CD14-positive monocyte (primary cell): ENCODE results near the gene UEVLD. TPM values are rescaled to one million over a fixed set of nuclear protein-coding genes. Genes with fewer than 3 reads are reported as not detected.
A peak's percentile ranks its signal among the peaks of the same experiment; 100 is the strongest.

Experiments used
- DNase-seq, 3 donors: peaks; one replicate each; pipeline ENCODE4 v3.0.0-alpha.2; 2011 to 2022
- H2AFZ ChIP-seq: 2 replicates; pipeline ENCODE4 v1.6.0; 2012; ENCODE audit warnings: mild to moderate bottlenecking, low read depth, low read length, inconsistent platforms; ENCODE audit not compliant: insufficient read depth, poor library complexity, severe bottlenecking
- H3K27ac ChIP-seq, 2 donors: 1 replicate in 1 of 2; 2 replicates in 1 of 2; pipeline ENCODE4 v1.5.1; 2012 to 2013; ENCODE audit warnings: low read length in 2 of 2, control low read depth in 1 of 2, inconsistent platforms in 1 of 2, low read depth in 1 of 2, mild to moderate bottlenecking in 1 of 2
- H3K27me3 ChIP-seq, 2 donors: one replicate each; pipeline versions ENCODE4 v1.6.0 to v1.6.1; 2011 to 2013; ENCODE audit warnings: low read length in 2 of 2; ENCODE audit not compliant: control insufficient read depth in 2 of 2, insufficient read depth in 2 of 2
- H3K36me3 ChIP-seq, 2 donors: replicated peaks in 1 of 2; 1 replicate in 1 of 2; 2 replicates in 1 of 2; pipeline versions ENCODE4 v1.5.1 to v1.6.1; 2012 to 2013; ENCODE audit warnings: low read length in 2 of 2, control low read depth in 1 of 2, inconsistent platforms in 1 of 2, mild to moderate bottlenecking in 1 of 2; ENCODE audit not compliant: insufficient read depth in 2 of 2, control insufficient read depth in 1 of 2
- H3K4me1 ChIP-seq, 2 donors: 1 replicate in 1 of 2; 2 replicates in 1 of 2; pipeline versions ENCODE4 v1.5.1 to v1.6.1; 2012 to 2013; ENCODE audit warnings: low read length in 2 of 2, control low read depth in 1 of 2, inconsistent platforms in 1 of 2, mild to moderate bottlenecking in 1 of 2, moderate library complexity in 1 of 2; ENCODE audit not compliant: insufficient read depth in 2 of 2, control insufficient read depth in 1 of 2
- H3K4me2 ChIP-seq: replicated peaks from 2 replicates; pipeline ENCODE3; 2012; ENCODE audit warnings: low read length, moderate library complexity, mild to moderate bottlenecking; ENCODE audit not compliant: poor library complexity, severe bottlenecking; ENCODE audit errors: extremely low read depth
- H3K4me3 ChIP-seq, 3 experiments: fragments of 200-600 bp in 1 of 3; sonication (generic) in 1 of 3; replicated peaks in 1 of 3; 1 replicate in 2 of 3; 2 replicates in 1 of 3; pipeline ENCODE4 v1.5.1; 2011 to 2013; ENCODE audit warnings: low read length in 3 of 3, mild to moderate bottlenecking in 3 of 3, control low read depth in 2 of 3, low read depth in 2 of 3, inconsistent platforms in 1 of 3, moderate library complexity in 1 of 3
- H3K79me2 ChIP-seq: 2 replicates; pipeline ENCODE4 v1.6.0; 2012; ENCODE audit warnings: mild to moderate bottlenecking, control low read depth, inconsistent platforms, low read length, moderate library complexity; ENCODE audit not compliant: insufficient read depth
- H3K9ac ChIP-seq: 2 replicates; pipeline ENCODE4 v1.6.0; 2017; ENCODE audit warnings: low read length, mild to moderate bottlenecking; ENCODE audit not compliant: insufficient read depth, poor library complexity, severe bottlenecking
- H3K9me3 ChIP-seq, 2 donors: replicated peaks in 1 of 2; 1 replicate in 1 of 2; 2 replicates in 1 of 2; pipeline versions ENCODE4 v1.5.1 to v1.6.1; 2012 to 2013; ENCODE audit warnings: low read length in 2 of 2, control low read depth in 1 of 2; ENCODE audit not compliant: control insufficient read depth in 1 of 2, insufficient read depth in 1 of 2
- H4K20me1 ChIP-seq: 2 replicates; pipeline ENCODE4 v1.6.0; 2012; ENCODE audit warnings: mild to moderate bottlenecking, low read length, control low read depth, moderate library complexity; ENCODE audit not compliant: insufficient read depth
- H3K27ac Mint-ChIP-seq, 7 donors: one replicate each; pipeline ENCODE4 v1.8.0; 2020; ENCODE audit warnings: mild to moderate bottlenecking in 7 of 7, mixed read lengths in 7 of 7, moderate library complexity in 6 of 7, inconsistent platforms in 2 of 7
- H3K27me3 Mint-ChIP-seq, 3 donors: one replicate each; pipeline ENCODE4 v1.8.0; 2021 to 2022; ENCODE audit warnings: low read depth in 3 of 3, mild to moderate bottlenecking in 3 of 3, mixed read lengths in 3 of 3, moderate library complexity in 3 of 3, inconsistent platforms in 1 of 3
- H3K36me3 Mint-ChIP-seq, 2 donors: one replicate each; pipeline ENCODE4 v1.8.0; 2020; ENCODE audit warnings: mixed read lengths in 2 of 2, inconsistent platforms in 1 of 2, mild to moderate bottlenecking in 1 of 2
- H3K4me1 Mint-ChIP-seq: one replicate; pipeline ENCODE4 v1.8.0; 2020; ENCODE audit warnings: mild to moderate bottlenecking, mixed read lengths
- H3K4me3 Mint-ChIP-seq, 2 donors: one replicate each; pipeline ENCODE4 v1.8.0; 2020; ENCODE audit warnings: mild to moderate bottlenecking in 2 of 2, mixed read lengths in 2 of 2, moderate library complexity in 1 of 2
- H3K9me3 Mint-ChIP-seq, 7 donors: one replicate each; pipeline ENCODE4 v1.8.0; 2020 to 2022; ENCODE audit warnings: mixed read lengths in 7 of 7, mild to moderate bottlenecking in 6 of 7, moderate library complexity in 6 of 7, inconsistent platforms in 2 of 7
- WGBS: methylation state at CpG from one replicate; pipeline ENCODE4 v1.1.5; 2013; ENCODE audit warnings: missing lambda C conversion rate; ENCODE audit not compliant: insufficient coverage; 5-methylcytosine and 5-hydroxymethylcytosine counted together
- intact Hi-C, 2 donors: fragments of 100-400 bp; cut with micrococcal nuclease; formaldehyde crosslinking; loops; one replicate each; pipeline versions ENCODE4 v1.15.0 to v1.15.1; 2023
- polyA plus RNA-seq, 3 donors: library from polyadenylated mRNA; depleted of rRNA in 1 of 3; unstranded in 2 of 3; stranded (reverse) in 1 of 3; fragments of 300-500 nt in 2 of 3; fragments of >200 nt in 1 of 3; fragmentation: Illumina TruSeq in 2 of 3; gene quantifications; 1 replicate in 2 of 3; 2 replicates in 1 of 3; pipeline ENCODE4 v1.2.3, GENCODE V29; 2012 to 2021
- TF ChIP-seq, protein P1 (sequence below): fragments of 200-600 bp; IDR thresholded peaks from one replicate; pipeline ENCODE4 v1.8.0; 2022; ENCODE audit warnings: antibody characterized with exemption, mild to moderate bottlenecking

The UEVLD gene
- polyA plus RNA-seq, 3 donors: 8.0 to 15.5 (median 11.7) TPM

DNA sequence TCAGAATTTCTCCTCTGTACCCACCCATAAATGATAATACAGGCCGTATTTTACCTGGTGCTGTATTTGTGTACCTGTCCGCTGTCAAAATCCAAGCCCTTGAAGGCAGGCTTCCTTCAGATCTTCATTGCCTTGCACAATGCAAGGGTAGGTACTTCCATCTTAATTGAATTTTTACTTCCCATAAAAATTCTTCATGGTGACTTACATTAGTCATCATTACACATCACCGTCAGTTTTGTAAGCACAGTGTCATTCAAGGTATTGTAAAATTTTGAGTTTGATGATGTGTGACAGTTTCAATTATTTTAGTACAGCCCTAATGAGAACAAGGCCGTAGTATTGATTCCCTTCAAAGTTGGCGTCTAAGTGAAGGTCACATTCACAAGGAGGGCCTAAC is 61.0 kb downstream of the UEVLD start:
- intact Hi-C loops: loop anchor here (5.0 to 10.0 kb wide), 4 partner anchors 105 to 205 kb away; partner anchors contain the start of genes SPTY2D1 (in 2 of the 2), GTF2H1 (in 1 of the 2), HPS5 (in 1 of the 2) and LDHA (in 1 of the 2)
- no peaks in the 10 kb centered on the region for H3K27me3 Mint-ChIP-seq
- TF ChIP-seq, protein P1, sequence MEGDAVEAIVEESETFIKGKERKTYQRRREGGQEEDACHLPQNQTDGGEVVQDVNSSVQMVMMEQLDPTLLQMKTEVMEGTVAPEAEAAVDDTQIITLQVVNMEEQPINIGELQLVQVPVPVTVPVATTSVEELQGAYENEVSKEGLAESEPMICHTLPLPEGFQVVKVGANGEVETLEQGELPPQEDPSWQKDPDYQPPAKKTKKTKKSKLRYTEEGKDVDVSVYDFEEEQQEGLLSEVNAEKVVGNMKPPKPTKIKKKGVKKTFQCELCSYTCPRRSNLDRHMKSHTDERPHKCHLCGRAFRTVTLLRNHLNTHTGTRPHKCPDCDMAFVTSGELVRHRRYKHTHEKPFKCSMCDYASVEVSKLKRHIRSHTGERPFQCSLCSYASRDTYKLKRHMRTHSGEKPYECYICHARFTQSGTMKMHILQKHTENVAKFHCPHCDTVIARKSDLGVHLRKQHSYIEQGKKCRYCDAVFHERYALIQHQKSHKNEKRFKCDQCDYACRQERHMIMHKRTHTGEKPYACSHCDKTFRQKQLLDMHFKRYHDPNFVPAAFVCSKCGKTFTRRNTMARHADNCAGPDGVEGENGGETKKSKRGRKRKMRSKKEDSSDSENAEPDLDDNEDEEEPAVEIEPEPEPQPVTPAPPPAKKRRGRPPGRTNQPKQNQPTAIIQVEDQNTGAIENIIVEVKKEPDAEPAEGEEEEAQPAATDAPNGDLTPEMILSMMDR: no peak
- peak; percentile 75 to 88 (median 87) for DNase-seq
- H3K27ac Mint-ChIP-seq: peak overlapping the region; percentile 100
- no peak overlapping the region for H2AFZ ChIP-seq
- H3K9me3 ChIP-seq: no peaks in the 10 kb centered on the region
- no peaks in the 10 kb centered on the region for H3K27me3 ChIP-seq
- peaks cover 18% of the 10 kb centered on the region for H3K4me1 Mint-ChIP-seq
- WGBS: 57% methylated on average over 3 of the region's 5 CpGs
- peaks cover 22 to 46% of the 10 kb centered on the region in 2 donors for H3K36me3 Mint-ChIP-seq
- peak overlapping the region; percentile 97 for H3K9ac ChIP-seq
- peaks cover 0 to 4% (median 0%) of the 10 kb centered on the region in 7 donors for H3K9me3 Mint-ChIP-seq
- H3K36me3 ChIP-seq: peaks cover 8 to 34% of the 10 kb centered on the region in 2 donors
- H3K4me3 Mint-ChIP-seq: peak overlapping the region; percentile 94 to 99
- H3K79me2 ChIP-seq: peaks cover 40% of the 10 kb centered on the region
- H3K4me1 ChIP-seq: peaks cover 14 to 19% of the 10 kb centered on the region in 2 donors
- peak overlapping the region; percentile 68 to 95 (median 89) for H3K4me3 ChIP-seq
- H3K4me2 ChIP-seq: peak overlapping the region; percentile 75
- H3K27ac ChIP-seq: peak overlapping the region; percentile 99 to 100
- no peaks in the 10 kb centered on the region for H4K20me1 ChIP-seq

DNA sequence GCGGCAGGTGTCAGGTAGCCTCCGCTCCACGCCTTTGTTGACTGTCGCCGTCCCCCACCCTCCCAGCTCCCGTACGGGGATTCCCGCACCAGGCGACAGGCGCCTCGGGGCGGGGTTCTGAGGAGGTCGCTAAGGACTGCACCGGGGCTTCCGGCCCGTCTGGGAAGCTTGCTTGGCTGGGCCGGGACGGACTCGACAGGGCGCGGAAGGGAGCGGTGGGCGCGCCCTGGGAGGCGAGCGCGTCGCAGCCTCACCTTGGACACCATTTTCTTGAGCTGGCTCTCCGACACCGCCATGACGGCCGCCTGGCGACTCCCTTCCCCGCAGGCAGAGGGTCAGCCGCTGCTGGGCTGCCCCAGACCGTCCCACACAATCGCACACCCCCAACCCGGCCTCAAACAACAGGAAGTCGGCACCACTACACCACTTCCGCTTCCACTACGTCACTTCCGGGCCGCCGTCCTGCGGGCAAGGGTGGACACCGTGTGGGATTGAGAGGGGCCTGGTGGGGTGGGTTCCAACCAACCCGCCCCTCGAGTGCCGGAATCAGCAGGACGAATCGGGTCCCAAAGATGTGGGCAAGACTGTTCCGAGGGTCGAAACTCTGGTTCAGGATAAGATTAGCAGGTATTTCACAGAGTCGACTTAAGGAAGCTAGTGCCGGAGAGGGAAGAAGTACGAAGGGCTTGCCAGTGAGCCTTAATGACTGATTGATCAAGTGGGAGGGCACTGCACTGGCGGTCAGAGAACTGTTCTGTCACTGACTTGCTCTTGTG is 61.8 kb downstream of the UEVLD start, which contains the start of gene TSG101:
Gene TSG101, minus strand, starts transcription at position 422 of the 776 bp plus-strand sequence. Its CDS starts 126 bp downstream, at position 296.
- peak within 1 kb of the TSS; percentile 68 to 95 (median 89) for H3K4me3 ChIP-seq
- no peaks in the 10 kb centered on the region for H3K9me3 ChIP-seq
- H3K27me3 ChIP-seq: no peaks in the 10 kb centered on the region
- H3K36me3 ChIP-seq: peaks cover 5 to 27% of the 10 kb centered on the region in 2 donors
- peak; percentile 90 to 97 (median 96) for DNase-seq
- Mint-ChIP-seq H3K9me3 (peaks cover 0 to 4% (median 0%) of the 10 kb centered on the region in 7 donors), H3K27me3 (no peaks in the 10 kb centered on the region), H3K27ac (peak within 1 kb of the TSS; percentile 100), H3K4me3 (peak within 1 kb of the TSS; percentile 94 to 99), H3K4me1 (peaks cover 18% of the 10 kb centered on the region), H3K36me3 (peaks cover 24 to 45% of the 10 kb centered on the region in 2 donors)
- peak within 1 kb of the TSS; percentile 76 for H2AFZ ChIP-seq
- H3K4me2 ChIP-seq: peak within 1 kb of the TSS; percentile 75
- intact Hi-C loops: loop anchor here (5.0 to 10.0 kb wide), 4 partner anchors 106 to 204 kb away; partner anchors contain the start of genes SPTY2D1 (in 2 of the 2), GTF2H1 (in 1 of the 2), HPS5 (in 1 of the 2) and LDHA (in 1 of the 2)
- H3K9ac ChIP-seq: peak within 1 kb of the TSS; percentile 97
- TF ChIP-seq, protein P1: no peak
- H3K4me1 ChIP-seq: peaks cover 14 to 19% of the 10 kb centered on the region in 2 donors
- peak within 1 kb of the TSS; percentile 99 to 100 for H3K27ac ChIP-seq
- peaks cover 48% of the 10 kb centered on the region for H3K79me2 ChIP-seq
- under 1% methylated on average over 51 of the region's 57 CpGs for WGBS
- H4K20me1 ChIP-seq: peaks cover 4% of the 10 kb centered on the region
